HG03108 (cell line): ENCODE results near the gene CHPF2.

Source experiments
- ATAC-seq: cut with Tn5 transposase; IDR thresholded peaks from one replicate; pipeline ENCODE4 v1.9.1; 2021; ENCODE audit warnings: moderate library complexity; ENCODE audit not compliant: unreplicated experiment

Gene CHPF2

DNA sequence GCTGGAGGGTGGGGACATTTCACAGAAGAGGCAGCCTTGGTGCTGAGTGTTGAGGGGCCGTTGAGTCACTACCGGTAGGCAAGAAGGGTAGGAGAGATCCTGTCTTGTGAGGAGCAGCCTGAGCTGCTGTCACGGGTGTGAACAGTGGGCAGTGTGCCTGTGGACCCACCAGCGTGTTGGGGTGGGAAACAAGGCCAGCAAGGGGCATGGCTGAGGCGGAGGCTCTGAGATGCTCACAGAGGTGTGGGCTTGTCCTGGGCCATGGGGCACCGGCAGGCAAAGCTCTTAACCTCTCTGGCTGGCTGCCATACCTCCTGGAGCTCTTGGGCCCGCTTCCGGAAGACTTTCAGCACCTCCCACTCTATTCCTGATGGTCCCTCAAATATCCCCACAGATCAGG, 49.8 kb downstream of the CHPF2 start:
- ATAC-seq = no peak

- no peak for ATAC-seq
These were observed 51.0 kb downstream of the CHPF2 start for GRCh38 chr7:151283302-151283701.

- no peak for ATAC-seq
These were observed 53.9 kb downstream of the CHPF2 start for GRCh38 chr7:151286148-151286547.
